ENCODE measurements around the gene S100A6.
"Not testable (repeated sequence)": the region's sequence is repeated elsewhere in the genome, so short reads cannot be mapped to it uniquely, and the experiment has no call there.

DNA sequence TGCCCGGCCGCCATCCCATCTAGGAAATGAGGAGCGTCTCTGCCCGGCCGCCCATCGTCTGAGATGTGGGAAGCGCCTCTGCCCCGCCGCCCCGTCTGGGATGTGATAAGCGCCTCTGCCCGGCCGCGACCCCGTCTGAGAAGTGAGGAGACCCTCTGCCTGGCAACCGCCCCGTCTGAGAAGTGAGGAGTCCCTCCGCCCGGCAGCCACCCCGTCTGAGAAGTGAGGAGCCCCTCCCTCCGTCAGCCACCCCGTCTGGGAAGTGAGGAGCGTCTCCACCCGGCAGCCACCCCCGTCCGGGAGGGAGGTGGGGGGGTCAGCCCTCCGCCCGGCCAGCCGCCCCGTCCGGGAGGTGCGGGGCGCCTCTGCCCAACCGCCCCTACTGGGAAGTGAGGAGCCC is 47.0 kb upstream of the S100A6 start:
- TF ChIP-seq, protein P1, sequence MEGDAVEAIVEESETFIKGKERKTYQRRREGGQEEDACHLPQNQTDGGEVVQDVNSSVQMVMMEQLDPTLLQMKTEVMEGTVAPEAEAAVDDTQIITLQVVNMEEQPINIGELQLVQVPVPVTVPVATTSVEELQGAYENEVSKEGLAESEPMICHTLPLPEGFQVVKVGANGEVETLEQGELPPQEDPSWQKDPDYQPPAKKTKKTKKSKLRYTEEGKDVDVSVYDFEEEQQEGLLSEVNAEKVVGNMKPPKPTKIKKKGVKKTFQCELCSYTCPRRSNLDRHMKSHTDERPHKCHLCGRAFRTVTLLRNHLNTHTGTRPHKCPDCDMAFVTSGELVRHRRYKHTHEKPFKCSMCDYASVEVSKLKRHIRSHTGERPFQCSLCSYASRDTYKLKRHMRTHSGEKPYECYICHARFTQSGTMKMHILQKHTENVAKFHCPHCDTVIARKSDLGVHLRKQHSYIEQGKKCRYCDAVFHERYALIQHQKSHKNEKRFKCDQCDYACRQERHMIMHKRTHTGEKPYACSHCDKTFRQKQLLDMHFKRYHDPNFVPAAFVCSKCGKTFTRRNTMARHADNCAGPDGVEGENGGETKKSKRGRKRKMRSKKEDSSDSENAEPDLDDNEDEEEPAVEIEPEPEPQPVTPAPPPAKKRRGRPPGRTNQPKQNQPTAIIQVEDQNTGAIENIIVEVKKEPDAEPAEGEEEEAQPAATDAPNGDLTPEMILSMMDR (IDR thresholded peaks at IDR 0.05; ENCODE audit: poor library complexity, severe bottlenecking) = not testable (repeated sequence)
- TF ChIP-seq MXI1 (conservative IDR thresholded peaks at IDR 0.05; ENCODE audit: poor library complexity, severe bottlenecking); TAF1 (IDR thresholded peaks at IDR 0.05; ENCODE audit: low read depth); EZH2 (IDR thresholded peaks at IDR 0.05; ENCODE audit: borderline replicate concordance, insufficient read depth, low read length, poor library complexity, severe bottlenecking); POLR2AphosphoS5 (IDR thresholded peaks at IDR 0.05): not testable (repeated sequence)

All from neural cell (in vitro differentiated cells).